Loucy (cell line): ENCODE results near the gene EIF3B.

Experiments
- H2AFZ ChIP-seq: fragments of 200-600 bp; sonication (generic); 2 replicates; pipeline ENCODE4 v1.6.0; 2016; ENCODE audit warnings: antibody characterized with exemption, mild to moderate bottlenecking, low read length, moderate library complexity
- H3F3A ChIP-seq: fragments of 200-600 bp; 2 replicates; pipeline ENCODE4 v1.6.0; 2016; ENCODE audit warnings: antibody characterized with exemption, low read depth, mild to moderate bottlenecking
- H3K27me3 ChIP-seq: fragments of 200-600 bp; sonication (generic); 2 replicates; pipeline ENCODE4 v1.6.1; 2014; ENCODE audit warnings: low read length, mild to moderate bottlenecking; ENCODE audit not compliant: insufficient read depth, poor library complexity, severe bottlenecking
- H3K36me3 ChIP-seq: fragments of 200-600 bp; sonication (generic); 2 replicates; pipeline ENCODE4 v1.6.1; 2016; ENCODE audit warnings: low read length; ENCODE audit not compliant: insufficient read depth
- H3K4me1 ChIP-seq: fragments of 200-600 bp; sonication (generic); 2 replicates; pipeline ENCODE4 v1.5.1; 2014; ENCODE audit warnings: low read length, mild to moderate bottlenecking; ENCODE audit not compliant: insufficient read depth, poor library complexity, severe bottlenecking
- H3K4me2 ChIP-seq: fragments of 200-600 bp; sonication (generic); 2 replicates; pipeline ENCODE4 v1.6.0; 2014; ENCODE audit warnings: antibody characterized with exemption, low read length, low read depth, mild to moderate bottlenecking; ENCODE audit not compliant: poor library complexity, severe bottlenecking
- H3K4me3 ChIP-seq: fragments of 200-600 bp; sonication (generic); 2 replicates; pipeline ENCODE4 v1.5.1; 2014; ENCODE audit warnings: low read length, mild to moderate bottlenecking, mixed read lengths; ENCODE audit not compliant: poor library complexity, severe bottlenecking
- H3K79me2 ChIP-seq: fragments of 200-600 bp; sonication (generic); 2 replicates; pipeline ENCODE4 v1.6.1; 2014; ENCODE audit warnings: low read length; ENCODE audit not compliant: insufficient read depth
- H3K9ac ChIP-seq: fragments of 200-600 bp; sonication (generic); 2 replicates; pipeline ENCODE4 v1.6.0; 2014; ENCODE audit warnings: mild to moderate bottlenecking, low read depth, low read length, moderate library complexity; ENCODE audit not compliant: poor library complexity, severe bottlenecking
- H3K9me2 ChIP-seq: fragments of 200-600 bp; sonication (generic); replicated peaks from 2 replicates; pipeline ENCODE4 v1.6.1; 2016; ENCODE audit warnings: low read depth, low read length, mixed read lengths
- H3K9me3 ChIP-seq: fragments of 200-600 bp; sonication (generic); 2 replicates; pipeline ENCODE4 v1.6.1; 2014; ENCODE audit warnings: mild to moderate bottlenecking, antibody characterized with exemption, low read length, low read depth; ENCODE audit not compliant: insufficient read depth
- H4K20me1 ChIP-seq: fragments of 200-600 bp; sonication (generic); 2 replicates; pipeline ENCODE4 v1.6.0; 2014; ENCODE audit warnings: antibody characterized with exemption, low read length, mild to moderate bottlenecking; ENCODE audit not compliant: insufficient read depth, poor library complexity, severe bottlenecking
- EZH2phosphoT487 ChIP-seq: fragments of 200-600 bp; IDR thresholded peaks from 2 replicates; pipeline ENCODE4 v1.6.1; 2018; ENCODE audit warnings: antibody characterized with exemption, mild to moderate bottlenecking, moderate library complexity, borderline replicate concordance
- TF ChIP-seq, protein P1 (sequence below): fragments of 200-600 bp; sonication (generic); conservative IDR thresholded peaks from 2 replicates; pipeline ENCODE4 v1.5.1; 2014; ENCODE audit warnings: mild to moderate bottlenecking, antibody characterized with exemption, low read length

The EIF3B gene

DNA sequence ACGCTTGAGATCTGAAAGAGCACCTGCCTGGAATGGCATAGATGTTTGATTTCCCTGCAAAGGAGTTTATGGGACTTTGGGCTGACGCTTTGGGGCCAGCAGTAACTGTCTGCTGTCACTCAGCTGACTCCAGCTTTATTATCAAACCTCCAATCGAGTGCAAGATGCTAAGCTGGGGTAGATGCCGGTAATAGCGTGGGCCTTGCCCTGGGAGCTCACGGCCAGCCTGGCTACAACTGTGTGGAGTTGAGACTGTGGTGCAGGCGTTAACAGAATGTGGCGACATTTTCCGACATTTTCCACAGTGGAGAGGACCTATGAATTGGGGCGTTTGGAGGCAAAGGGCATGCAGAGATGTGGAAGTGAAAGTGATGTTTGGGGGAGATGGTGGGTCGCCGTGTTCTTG is 50.1 kb downstream of the EIF3B start:
- Histone ChIP-seq H3K9ac (peak overlapping the region; percentile 98), H4K20me1 (peaks cover 22% of the 10 kb centered on the region)

DNA sequence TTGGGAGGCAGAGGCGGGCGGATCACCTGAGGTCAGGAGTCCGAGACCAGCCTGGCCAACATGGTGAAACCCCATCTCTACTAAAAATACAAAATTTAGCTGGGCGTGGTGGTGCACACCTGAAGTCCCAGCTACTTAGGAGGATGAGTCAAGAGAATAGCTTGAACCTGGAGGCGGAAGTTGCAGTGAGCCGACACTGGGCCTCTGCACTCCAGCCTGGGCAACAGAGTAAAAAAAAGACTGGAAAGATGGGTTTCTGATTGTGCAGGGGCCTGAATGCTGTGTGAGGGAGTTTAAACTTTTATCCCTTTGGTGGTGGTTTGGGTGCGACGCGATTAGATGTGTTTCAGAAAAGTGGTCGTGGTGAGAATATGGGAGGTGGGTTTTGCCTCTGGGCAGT is 50.6 kb downstream of the EIF3B start:
- H3K9ac ChIP-seq: peak overlapping the region; percentile 98
- peaks cover 64% of the 10 kb centered on the region for H3K79me2 ChIP-seq
- TF ChIP-seq, protein P1, sequence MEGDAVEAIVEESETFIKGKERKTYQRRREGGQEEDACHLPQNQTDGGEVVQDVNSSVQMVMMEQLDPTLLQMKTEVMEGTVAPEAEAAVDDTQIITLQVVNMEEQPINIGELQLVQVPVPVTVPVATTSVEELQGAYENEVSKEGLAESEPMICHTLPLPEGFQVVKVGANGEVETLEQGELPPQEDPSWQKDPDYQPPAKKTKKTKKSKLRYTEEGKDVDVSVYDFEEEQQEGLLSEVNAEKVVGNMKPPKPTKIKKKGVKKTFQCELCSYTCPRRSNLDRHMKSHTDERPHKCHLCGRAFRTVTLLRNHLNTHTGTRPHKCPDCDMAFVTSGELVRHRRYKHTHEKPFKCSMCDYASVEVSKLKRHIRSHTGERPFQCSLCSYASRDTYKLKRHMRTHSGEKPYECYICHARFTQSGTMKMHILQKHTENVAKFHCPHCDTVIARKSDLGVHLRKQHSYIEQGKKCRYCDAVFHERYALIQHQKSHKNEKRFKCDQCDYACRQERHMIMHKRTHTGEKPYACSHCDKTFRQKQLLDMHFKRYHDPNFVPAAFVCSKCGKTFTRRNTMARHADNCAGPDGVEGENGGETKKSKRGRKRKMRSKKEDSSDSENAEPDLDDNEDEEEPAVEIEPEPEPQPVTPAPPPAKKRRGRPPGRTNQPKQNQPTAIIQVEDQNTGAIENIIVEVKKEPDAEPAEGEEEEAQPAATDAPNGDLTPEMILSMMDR: no peak
- peaks cover 22% of the 10 kb centered on the region for H4K20me1 ChIP-seq
- H2AFZ ChIP-seq: no peak overlapping the region
- peaks cover 9% of the 10 kb centered on the region for H3K27me3 ChIP-seq
- no peaks in the 10 kb centered on the region for H3K9me3 ChIP-seq
- no peaks in the 10 kb centered on the region for H3K9me2 ChIP-seq
- no peaks in the 10 kb centered on the region for H3K36me3 ChIP-seq
- peak overlapping the region; percentile 90 for H3K4me2 ChIP-seq
- H3F3A ChIP-seq: peaks cover 32% of the 10 kb centered on the region
- H3K4me3 ChIP-seq: peak overlapping the region; percentile 87
- H3K4me1 ChIP-seq: peaks cover 52% of the 10 kb centered on the region

More for the DNA sequence above, 50.1 kb downstream of the EIF3B start:
- no peaks in the 10 kb centered on the region for H3K9me3 ChIP-seq
- peak overlapping the region; percentile 90 for H3K4me2 ChIP-seq
- no peaks in the 10 kb centered on the region for H3K9me2 ChIP-seq
- H3F3A ChIP-seq: peaks cover 33% of the 10 kb centered on the region
- H3K27me3 ChIP-seq: peaks cover 9% of the 10 kb centered on the region
- H2AFZ ChIP-seq: no peak overlapping the region
- peak overlapping the region; percentile 87 for H3K4me3 ChIP-seq
- peaks cover 50% of the 10 kb centered on the region for H3K4me1 ChIP-seq
- no peaks in the 10 kb centered on the region for H3K36me3 ChIP-seq
- TF ChIP-seq, protein P1: no peak
- TF ChIP-seq EZH2phosphoT487: no peak
- H3K79me2 ChIP-seq: peaks cover 61% of the 10 kb centered on the region

DNA sequence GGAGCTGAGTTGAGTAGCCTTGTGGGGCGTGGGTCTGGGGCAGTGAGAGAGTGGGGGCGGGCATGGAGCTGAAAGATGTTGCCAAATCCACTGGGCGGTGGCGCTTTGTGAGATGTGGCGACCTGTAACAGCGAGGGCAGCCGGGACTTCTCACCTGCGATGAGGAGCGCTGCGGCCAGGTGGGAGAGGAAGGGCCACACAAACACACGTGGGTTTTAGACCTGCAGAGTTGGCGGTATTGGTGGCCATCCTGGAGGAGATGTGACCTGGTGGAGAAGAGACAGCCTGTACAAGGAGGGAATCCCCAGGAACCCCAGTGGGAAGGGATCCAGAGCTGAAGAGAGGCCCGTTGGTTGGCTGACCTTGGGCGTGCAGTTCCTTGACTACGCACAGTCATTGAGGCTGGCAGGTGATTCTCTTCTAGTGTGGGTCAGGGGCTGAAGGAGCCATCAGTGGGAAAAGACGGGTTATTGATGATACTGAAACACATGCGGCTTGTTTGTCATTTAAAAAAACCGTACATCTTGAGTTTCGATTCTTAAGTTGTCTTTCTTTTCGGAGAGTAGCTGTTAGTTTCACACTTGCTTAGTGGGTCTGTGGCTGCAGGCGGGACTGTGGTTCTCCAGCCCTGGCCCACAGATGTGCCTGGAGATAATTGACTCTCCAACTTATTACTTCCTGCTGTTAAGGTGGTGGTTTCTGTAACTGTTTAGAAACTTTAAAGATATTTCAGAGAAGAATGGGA is 51.1 kb downstream of the EIF3B start:
- peaks cover 70% of the 10 kb centered on the region for H3K79me2 ChIP-seq
- no peaks in the 10 kb centered on the region for H3K36me3 ChIP-seq
- no peak for TF ChIP-seq EZH2phosphoT487
- TF ChIP-seq, protein P1: no peak
- peaks cover 53% of the 10 kb centered on the region for H3K4me1 ChIP-seq
- peaks cover 33% of the 10 kb centered on the region for H3F3A ChIP-seq
- H2AFZ ChIP-seq: no peak overlapping the region
- H4K20me1 ChIP-seq: peaks cover 28% of the 10 kb centered on the region
- H3K9ac ChIP-seq: peak overlapping the region; percentile 98
- peak overlapping the region; percentile 90 for H3K4me2 ChIP-seq
- H3K4me3 ChIP-seq: peak overlapping the region; percentile 87
- H3K9me2 ChIP-seq: no peaks in the 10 kb centered on the region
- H3K27me3 ChIP-seq: peaks cover 9% of the 10 kb centered on the region
- H3K9me3 ChIP-seq: no peaks in the 10 kb centered on the region
